GM21390 (cell line): ENCODE measurements around the gene PROK2.

Experiments
- ATAC-seq: cut with Tn5 transposase; IDR thresholded peaks from one replicate; pipeline ENCODE4 v1.9.1; 2021; ENCODE audit not compliant: unreplicated experiment

Gene PROK2

GRCh38 chr3:71784914-71785531, at the start of gene PROK2:
Gene PROK2 (minus strand): TSS chr3:71785148. CDS start chr3:71785052, 96 bp downstream.
- ATAC-seq: no peak

GRCh38 chr3:71831599-71831998, 46.7 kb upstream of the PROK2 start:
- no peak for ATAC-seq

GRCh38 chr3:71825551-71826283, 40.8 kb upstream of the PROK2 start:
- no peak for ATAC-seq

GRCh38 chr3:71821116-71821515, 36.2 kb upstream of the PROK2 start:
- no peak for ATAC-seq

GRCh38 chr3:71817262-71817661, 32.3 kb upstream of the PROK2 start:
- no peak for ATAC-seq

GRCh38 chr3:71816767-71817156, 31.8 kb upstream of the PROK2 start:
- ATAC-seq: no peak

- ATAC-seq: no peak
These were observed 30.6 kb upstream of the PROK2 start for GRCh38 chr3:71815340-71816067.

GRCh38 chr3:71813704-71814103, 28.8 kb upstream of the PROK2 start:
- no peak for ATAC-seq

- ATAC-seq: no peak
These were observed 28.1 kb upstream of the PROK2 start for GRCh38 chr3:71813073-71813472.

GRCh38 chr3:71810056-71810455, 25.1 kb upstream of the PROK2 start:
- ATAC-seq: no peak

- no peak for ATAC-seq
These were observed 24.5 kb upstream of the PROK2 start for GRCh38 chr3:71809321-71810026.

GRCh38 chr3:71806736-71807135, 21.8 kb upstream of the PROK2 start:
- no peak for ATAC-seq

- no peak for ATAC-seq
These were observed 20.7 kb upstream of the PROK2 start for GRCh38 chr3:71805691-71806090.

GRCh38 chr3:71805199-71805598, 20.3 kb upstream of the PROK2 start:
- ATAC-seq: no peak

GRCh38 chr3:71803248-71803647, 18.3 kb upstream of the PROK2 start:
- ATAC-seq: no peak

- no peak for ATAC-seq
These were observed 17.0 kb upstream of the PROK2 start for GRCh38 chr3:71801986-71802385.

GRCh38 chr3:71800023-71800422, 15.1 kb upstream of the PROK2 start:
- no peak for ATAC-seq

GRCh38 chr3:71797455-71797854, 12.5 kb upstream of the PROK2 start:
- ATAC-seq: no peak

GRCh38 chr3:71796290-71796689, 11.3 kb upstream of the PROK2 start:
- no peak for ATAC-seq

- no peak for ATAC-seq
These were observed 6.7 kb upstream of the PROK2 start for GRCh38 chr3:71791634-71792033.

GRCh38 chr3:71789922-71790321, 5.0 kb upstream of the PROK2 start:
- no peak for ATAC-seq
